HG03066 (cell line): Measurements from ENCODE around the gene PALLD.
"Not testable (repeated sequence)": the region's sequence is repeated elsewhere in the genome, so short reads cannot be mapped to it uniquely, and the experiment has no call there.

Source experiments
- ATAC-seq: cut with Tn5 transposase; IDR thresholded peaks from one replicate; pipeline ENCODE4 v1.9.1; 2021; ENCODE audit warnings: low read depth; ENCODE audit not compliant: unreplicated experiment

PALLD gene

DNA sequence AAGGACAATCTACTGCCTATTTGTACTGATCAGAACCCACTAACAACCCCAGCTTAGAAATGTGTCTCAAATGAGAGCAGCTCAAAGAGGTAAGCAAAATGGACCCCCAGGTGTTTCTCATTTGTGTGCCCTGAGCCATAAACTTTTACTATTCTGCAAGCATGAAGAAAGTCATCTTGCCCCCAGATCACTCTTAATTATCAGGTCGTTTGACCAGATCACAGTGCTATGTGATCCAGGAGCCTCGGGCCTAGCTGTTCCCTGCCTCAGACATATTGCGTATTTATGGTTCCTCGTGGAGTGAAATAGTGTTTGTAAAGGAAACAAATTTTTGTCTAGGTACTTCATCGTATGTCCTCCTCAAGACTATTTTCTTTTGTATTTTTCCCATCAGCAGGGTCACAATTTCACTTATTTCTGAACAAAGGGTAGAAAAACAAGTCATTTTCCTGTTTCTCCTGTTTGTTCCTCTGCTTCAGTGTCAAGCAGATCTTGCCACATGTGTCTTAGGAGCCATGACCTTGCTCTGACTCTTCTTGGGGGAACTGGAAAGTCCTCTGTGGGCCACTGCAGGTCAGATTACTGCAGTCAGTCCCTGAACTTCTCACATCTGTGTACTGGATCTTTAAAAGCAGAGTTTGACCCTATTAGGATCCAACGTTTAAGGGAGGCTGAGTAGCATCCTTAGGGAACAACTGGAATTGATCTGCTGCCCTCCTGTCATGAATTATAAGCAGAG is 194.9 kb downstream of the PALLD start:
- no peak for ATAC-seq

DNA sequence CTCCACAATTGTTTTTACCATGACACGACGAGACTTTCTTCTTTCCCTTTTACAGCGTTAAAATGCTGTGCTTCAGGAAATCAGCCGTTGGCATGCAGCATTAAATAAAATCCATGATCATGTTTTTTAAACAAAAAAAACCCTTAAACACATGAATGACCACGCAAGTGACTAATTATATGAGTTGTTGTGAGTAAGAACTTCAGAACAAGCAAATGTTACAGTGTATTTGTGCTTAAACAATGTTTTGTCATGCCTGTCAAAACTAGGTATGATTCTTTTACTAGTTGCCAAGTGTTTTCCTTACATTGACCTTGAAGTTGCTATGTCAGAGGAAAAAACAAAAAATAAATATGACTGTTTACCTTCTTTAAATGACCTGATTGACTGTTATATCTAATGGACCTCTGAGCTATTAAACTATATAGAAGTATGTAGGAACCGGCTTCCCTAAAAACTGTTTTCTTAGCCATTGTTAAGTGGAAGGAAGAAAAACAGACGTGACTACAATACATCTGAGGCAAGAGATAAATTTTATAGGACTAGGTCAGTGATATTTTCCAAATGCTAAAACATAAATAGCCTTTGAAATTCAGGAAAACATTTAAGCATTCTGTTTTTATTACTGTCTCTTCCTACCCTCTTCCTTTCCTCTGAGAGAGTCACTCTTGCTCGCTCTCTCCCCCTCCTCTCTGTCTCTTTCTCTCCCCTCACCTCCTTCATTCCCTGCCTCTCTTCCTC is 197.1 kb downstream of the PALLD start:
- ATAC-seq = no peak

DNA sequence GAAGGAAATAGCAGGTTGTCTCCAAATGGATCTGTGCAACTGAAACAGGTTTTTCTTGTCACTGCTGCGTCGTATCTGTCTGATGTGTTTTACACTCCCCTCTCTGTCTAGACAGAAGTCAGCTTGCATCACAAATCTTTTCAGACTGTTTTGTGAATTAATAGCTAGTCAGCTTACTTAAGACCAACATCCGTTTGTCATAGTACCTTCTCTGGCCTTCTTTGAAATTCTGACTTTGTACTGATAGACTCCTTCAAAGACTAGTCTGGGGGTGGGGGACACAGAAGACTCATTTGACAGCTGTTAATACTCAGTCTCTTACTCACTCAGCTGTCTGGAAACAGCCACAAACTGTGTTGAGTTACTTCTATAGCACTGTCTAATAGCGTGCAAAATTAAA is 197.8 kb downstream of the PALLD start:
- ATAC-seq = no peak

DNA sequence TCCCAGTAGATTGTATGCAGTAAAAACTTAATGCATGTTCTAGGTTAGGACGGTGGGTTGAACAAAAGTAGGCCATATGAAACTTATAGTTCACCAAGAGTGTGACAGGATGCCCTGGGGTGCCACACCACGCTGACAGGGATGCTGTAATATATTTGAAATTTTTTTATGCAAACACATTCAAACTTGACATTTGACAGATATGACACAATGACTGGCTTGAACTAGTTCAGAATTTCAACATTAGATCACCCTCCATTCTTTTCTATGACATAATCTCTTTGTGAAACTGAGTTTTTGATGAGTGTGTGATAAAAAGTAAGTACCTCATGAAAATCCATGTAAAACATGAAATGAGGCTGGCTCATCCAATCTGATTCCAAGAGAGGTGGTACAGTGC is 198.4 kb downstream of the PALLD start:
- no peak for ATAC-seq

DNA sequence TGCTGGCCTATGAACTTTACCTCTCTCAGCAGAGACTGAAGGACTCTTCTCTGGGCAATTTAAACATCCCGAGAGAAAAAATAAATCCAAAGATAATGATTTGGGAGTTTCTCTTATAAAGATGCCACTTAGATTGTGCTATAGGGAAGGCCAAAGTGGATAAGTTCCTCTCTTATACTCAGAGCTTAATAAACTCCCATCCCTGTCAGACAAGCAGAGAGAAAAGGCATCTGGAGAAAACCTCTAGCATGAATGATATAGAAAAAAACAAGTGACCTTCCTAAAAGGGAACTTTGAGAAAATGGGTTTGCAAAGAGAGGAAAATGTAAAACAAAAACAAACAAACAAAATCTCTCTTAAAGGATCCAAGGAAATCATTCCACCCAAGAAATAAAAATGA is 199.4 kb downstream of the PALLD start:
- ATAC-seq = no peak

DNA sequence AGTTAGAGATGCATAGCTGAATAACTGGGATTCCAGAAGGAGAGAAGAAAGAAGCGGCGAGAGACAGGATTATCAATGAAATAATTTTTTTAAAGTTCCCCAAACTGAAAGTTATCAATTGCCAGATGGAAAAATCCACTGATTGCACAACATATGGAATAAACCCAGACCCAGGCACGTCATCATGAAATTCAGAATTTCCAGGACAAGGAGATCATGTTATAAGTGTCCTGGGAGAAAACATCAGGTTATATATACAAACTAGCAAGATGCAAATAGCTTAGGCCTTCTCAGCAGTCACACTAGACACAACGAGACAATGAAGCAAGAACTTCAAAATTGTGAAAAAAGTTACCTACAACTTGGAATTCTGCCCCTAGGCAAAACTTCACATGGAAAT is 200.0 kb downstream of the PALLD start:
- no peak for ATAC-seq

DNA sequence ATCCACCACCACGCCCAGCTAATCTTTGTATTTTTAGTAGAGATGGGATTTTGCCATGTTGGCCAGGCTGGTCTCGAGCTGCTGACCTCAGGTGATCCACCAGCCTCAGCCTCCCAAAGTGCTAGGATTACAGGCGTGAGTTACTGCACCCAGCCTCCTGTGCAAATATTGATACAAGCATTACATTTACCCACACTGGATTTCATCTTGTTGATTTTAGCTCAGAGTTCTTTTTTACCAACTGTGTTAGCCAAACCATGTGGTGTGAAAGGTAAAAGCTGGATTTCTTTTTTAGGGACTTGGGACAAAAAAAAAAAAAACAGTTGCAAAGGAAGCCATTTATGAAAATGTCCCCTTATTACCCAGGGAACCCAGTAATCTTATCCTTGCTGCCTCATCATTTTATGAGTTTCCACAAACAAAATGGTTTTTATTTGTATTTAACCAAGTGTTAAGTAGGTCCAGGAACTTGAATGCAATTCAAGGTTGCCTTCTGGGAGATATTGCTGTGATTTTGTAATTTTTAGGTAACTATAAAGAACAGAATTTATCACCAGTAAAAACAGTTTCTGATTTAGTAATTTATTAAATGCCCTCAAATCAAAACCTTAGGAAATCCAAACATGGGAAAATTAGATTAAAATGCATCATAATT is 202.5 kb downstream of the PALLD start:
- ATAC-seq = no peak

DNA sequence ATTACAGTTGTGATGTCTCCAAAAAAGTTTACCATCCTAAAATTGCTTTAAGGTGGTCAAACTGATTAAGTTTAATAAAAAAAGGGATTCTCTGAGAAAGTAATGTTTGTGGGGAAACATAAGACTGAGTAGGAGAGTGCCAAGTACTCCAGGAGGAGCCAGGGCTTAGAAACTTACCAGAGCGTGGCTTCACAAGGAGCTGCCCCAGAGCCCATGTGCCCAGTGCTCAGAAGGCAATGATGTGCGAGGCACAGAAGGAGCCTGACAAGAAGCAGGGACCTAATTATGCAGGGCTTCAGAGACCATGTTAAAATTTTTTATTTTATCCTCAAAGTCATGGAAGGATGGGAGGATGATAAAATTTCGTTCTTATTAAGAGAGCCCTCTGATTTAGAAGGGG is 204.2 kb downstream of the PALLD start:
- ATAC-seq = no peak

DNA sequence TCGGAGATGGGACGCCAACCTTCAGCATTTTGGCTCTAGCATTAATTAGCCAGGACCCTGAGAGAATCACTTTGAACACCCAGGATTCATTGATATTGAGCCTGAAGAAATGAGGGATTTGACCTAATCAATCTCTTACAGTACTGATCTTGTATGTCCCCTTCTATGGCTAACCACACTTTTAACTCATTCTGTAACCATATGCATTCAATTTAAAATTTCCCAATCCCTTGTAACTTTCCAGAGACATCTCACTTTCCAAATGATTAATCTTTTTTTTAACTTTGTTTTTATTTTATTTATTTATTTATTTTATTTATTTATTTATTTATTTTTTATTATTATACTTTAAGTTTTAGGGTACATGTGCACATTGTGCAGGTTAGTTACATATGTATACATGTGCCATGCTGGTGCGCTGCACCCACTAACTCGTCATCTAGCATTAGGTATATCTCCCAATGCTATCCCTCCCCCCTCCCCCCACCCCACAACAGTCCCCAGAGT is 205.8 kb downstream of the PALLD start:
- ATAC-seq = not testable (repeated sequence)

DNA sequence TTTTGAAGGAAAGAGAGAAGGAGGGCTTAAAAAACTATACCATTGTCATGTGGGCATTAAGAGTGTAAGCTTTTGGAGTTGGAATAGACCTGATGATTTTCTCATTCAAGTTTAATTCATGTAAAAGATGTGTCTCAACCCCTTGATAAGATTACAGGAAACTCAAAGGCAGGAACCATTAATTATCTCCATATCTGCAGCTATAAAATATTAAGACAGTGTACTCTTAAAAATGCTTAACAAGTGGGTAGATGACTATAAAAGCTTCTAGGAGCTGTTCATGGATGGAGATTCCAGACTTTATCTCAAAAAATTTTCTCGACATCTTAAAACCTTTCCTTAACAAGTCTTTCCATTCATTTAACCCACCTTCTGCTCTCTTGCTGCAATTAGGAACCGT is 208.3 kb downstream of the PALLD start:
- ATAC-seq = no peak

DNA sequence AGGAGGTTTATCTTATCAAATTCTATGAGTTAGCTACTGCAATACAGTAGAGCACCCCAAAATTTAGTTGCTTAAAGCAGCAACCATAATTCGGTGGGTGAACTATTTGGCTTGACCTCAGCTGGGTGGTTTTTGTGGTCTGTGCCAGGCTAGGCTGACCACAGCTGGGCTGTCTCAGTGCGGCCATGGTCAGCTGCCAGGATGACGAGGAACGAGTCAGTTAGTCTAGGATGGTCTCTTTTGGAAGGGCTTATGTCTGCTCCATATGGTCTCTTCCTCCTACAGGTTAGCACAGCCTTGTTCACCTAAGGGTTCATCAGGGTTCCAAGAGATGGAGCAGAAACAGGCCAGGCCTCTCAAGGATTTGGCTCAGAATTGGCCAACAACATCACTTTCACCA is 210.4 kb downstream of the PALLD start:
- no peak for ATAC-seq

DNA sequence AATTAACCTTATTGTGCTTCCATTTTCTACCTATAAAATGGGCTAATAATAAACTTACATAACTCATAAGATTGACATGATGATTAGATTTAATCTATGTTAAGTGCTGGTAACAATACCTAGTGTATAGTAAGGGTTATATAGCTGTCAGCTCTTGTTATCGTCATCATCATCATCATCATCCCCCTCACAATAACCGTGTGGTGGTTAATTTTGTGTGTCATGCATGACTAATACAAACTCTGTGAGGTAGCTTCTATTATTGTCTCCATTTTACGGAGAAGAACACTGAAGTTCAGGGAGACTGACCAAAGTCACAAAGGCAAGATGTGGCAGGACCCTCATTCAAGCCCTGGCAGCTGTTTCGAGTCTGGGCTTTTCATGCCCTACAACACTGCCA is 211.3 kb downstream of the PALLD start:
- no peak for ATAC-seq

DNA sequence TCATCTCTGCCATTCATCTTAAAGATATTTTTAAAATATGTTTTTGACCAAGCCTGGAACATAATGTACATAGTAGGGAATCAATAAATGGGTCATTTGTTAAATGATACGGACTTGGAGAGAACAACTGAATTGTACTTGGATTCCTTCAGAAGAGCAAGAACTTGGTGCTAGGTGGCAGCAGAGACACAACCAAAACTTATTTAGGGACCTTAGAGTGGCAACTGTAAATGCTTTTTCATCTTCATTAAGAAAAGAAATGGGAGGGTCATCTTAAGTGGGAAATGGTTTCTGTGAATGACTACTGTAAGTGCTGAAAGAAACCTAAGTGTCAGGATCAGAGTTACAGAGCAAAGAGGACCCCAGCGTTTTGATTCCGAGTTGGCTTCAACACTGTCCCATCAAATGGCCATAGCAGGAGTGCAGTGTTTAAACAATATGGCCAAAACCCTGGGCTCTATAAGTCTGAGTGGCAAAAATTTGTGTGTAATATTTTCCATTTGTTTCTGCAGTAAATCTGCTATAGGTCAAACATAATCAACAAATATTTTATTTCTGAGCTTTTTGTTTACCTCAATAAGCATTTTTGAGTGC is 213.6 kb downstream of the PALLD start:
- ATAC-seq = no peak

DNA sequence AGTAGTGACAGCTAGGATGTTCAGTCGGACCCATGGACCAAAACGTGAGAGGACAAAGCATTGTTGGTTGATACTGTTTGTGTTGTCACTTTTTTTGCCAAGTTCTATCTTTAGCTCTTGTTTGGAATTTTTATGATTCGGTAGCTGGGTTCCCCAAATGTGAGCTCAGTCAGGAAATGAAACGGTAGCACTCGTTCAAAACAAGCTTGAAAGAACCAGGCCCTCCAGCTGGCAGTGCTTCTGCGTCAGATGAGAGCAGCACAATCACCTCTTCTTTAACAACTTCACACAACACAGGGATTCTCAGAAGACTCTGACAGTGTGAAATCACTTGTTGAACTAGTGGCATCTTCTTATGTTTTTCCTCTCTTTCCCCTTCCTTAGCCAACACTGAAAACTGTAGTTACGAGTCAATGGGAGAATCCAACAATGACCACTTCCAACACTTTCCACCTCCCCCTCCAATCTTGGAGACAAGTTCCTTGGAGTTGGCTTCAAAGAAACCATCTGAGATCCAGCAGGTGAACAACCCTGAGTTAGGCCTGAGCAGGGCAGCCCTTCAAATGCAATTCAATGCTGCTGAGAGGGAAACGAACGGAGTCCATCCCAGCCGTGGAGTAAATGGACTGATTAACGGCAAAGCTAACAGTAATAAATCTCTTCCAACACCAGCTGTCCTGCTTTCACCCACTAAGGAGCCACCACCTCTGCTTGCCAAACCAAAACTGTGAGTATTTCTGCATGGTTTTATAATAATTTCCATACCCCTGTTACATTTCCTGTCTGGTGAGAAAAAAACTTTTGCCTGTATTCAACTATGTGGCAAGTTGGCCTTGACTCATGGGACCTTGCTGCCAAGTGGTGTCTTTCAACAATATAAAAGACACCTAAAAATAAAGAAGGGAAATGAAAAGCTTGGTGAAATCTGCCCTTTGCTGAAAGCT is 214.6 kb downstream of the PALLD start:
- ATAC-seq = no peak

DNA sequence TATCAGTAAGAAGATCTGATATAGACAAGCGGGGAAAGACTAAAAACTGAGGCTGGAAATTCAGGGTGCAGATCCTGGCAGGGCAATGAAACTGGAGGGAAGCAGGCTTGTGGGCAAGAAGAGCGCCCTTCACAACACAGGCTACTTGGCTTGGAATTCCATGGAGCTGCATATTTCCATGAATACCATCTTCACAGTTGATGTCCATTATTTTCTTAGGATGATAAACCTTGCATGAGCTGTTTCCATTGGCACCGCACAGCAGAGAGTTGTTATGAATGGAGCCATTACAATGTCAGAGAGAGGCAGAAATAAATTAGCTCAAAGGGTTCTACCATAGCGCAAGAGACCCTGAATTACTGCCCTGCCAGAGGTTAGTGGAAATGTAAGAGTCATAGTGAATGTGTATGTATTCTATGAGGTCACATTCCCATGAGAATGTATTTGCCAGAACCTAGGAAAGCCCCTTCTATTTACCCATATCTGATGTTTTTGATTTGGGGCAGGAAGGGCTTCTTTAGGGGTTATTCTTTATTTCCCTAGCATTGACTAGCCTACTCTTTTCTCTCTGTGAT is 215.6 kb downstream of the PALLD start:
- ATAC-seq = no peak

DNA sequence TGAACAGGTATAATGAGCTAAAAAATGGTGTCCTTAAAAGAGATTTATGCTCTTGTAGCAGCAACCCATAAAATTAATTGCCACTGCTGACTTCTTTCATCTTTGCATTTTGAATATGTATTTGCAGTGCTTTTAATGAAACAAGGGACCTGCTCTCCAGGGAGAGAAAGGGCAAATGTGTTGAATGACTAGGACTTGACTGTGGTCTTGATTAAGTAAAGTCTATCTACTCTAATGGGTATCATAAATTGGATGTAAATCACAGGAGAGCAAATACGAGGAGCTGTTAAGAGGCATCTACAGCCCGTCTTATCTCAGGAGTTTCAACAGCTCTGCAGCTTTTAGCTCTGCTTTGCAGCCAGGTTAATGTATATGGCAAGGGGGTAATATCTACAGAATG is 216.4 kb downstream of the PALLD start:
- no peak for ATAC-seq

DNA sequence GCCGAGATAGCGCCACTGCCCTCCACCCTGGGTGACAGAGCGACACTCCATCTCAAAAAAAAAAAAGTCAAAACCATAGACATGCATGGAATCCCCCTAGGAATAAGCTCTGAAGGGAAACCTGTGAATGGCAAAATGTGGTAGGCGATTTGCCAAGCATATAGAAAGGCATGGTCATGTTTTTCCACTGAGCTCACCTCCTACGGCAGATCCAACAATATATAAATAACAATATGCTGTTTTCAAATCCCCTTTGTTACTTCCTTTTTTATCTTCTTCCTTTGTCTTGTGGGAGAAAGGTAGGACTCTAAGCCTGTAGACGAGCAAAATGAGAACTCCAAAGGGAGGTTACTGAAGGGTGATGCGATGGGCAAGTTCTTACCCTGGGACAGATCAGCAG is 219.0 kb downstream of the PALLD start:
- no peak for ATAC-seq

DNA sequence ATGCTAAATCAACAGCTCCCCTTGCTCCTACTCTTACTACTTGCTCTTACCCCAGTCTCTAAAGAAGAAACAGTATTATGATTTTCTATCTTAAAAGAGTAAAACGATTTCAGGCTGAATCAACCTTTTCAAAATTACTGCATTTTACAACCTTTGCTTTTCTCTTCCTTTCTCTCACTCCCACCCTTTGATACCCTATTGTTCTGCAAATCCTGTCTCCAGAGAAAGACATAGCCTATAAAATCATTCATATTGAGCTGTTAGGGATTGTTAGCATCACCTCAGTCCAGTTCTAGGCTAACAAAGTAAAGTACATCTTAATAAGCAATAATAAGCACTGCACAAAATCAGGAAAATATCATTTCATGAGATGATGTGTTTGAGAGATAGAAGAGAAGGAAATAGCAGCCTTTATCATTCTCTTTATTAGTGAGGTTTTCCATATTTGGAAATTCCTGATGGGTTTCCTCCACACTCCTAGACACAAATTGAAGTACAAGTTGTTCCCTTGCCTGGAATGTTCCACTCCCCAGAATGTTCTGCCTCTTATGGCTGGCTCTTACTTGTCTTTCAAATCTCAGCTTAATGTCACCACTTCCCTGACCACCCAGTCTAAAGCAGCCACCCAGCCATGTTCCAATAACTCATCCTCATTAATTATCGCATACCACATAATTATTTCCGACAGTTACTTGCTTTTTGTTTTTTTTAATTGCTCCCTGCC is 219.7 kb downstream of the PALLD start:
- no peak for ATAC-seq

DNA sequence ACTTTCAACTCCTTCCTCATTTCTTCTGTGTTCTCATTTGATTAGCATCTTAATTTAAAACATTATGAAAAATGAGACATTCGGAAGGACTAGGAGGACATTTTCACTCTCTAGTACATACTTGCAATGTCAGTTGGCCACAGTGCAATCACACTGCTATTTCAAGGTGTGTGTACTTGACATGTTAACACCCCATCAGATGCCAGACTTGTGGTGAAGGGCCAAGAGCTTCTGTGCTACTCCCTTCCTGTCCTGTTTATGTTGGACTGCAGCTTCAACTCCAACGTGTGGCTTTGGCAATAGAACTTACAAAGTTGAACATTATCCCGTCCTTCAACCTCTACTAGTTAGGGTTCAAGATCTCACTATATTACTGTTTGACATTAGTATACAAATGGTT is 221.0 kb downstream of the PALLD start:
- ATAC-seq = no peak
